GM21367 (cell line): ENCODE measurements around the gene FAM72C.
"Not testable (repeated sequence)": the region's sequence is repeated elsewhere in the genome, so short reads cannot be mapped to it uniquely, and the experiment has no call there.

ENCODE experiments used
- ATAC-seq: cut with Tn5 transposase; IDR thresholded peaks from one replicate; pipeline ENCODE4 v1.9.1; 2021; ENCODE audit not compliant: unreplicated experiment

FAM72C gene

DNA sequence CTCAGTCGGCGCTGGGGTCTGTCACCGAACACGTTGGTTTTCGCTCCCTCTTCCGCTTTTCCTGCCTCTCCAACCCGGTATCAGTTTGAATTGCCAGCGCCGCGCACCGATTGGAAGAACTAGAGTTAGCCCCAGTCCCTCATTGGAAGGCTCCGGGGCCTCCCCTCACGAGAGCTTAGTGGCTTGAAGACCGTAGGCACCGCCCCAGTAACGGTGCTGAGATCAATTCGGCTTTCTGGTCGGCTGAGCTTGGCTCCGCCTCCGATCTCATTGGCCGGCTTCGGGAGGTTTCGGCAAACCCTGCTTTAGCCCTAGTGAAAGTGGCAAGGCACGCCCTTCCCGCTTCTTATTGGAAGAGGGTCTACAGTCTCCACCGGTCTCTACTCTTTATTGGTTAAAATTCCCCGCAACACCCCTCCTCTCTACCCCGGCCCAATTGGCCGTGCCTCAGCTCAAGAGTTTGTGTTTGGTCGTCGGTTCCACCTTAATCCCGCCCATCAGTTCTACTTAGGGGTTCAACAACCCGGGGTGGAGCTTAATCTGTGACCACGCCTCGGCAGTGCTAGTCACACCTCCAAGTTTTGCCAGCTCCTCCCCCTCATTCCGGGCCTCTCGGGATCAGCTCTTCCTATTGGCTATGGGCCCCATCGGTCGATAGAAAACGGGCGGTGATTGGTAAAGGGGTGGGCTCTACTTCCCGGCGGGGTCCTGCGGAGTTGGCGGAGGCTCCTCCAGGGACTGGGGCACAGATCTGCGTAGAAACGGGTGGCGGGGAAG, at the start of gene FAM72C:
FAM72C (minus strand) TSS at position 63 of the 777 bp plus-strand sequence. CDS start 845 bp downstream, outside the sequence.
- ATAC-seq, result peak; percentile 84

DNA sequence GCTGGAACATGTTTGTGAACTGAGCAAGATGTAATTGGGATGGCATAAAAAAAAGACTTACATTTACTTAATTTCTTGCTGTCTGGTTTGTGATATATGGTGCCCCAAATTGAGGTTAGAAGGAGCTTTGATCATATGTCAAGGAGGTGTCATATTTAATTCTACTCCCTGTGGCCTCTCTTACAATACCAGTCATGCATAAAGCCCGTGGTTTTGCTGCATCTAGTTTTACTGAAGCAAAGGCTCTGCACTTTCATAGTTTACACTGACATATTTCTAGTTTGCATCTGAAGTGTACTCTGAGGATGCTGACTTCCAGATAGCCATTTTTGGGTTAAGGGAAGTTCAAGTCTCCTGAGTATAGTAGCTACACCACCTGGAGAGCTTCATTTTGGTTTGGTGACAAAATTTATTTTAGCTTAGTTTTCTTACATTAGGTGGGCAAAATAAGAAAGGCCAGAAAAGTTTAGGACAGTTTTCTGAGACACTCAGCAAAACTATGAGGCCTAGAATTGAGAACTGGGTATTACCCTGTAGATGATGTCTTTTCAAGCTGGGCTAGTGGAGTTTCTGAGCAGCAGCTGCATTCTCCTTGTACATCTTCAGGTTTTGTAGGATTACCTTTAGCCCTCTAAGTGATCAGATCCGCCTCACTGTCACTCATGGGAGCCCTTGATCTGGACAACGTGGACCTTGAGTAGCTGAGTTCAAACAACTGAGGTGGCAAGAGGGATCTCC, 48.4 kb upstream of the FAM72C start:
- not testable (repeated sequence) for ATAC-seq

DNA sequence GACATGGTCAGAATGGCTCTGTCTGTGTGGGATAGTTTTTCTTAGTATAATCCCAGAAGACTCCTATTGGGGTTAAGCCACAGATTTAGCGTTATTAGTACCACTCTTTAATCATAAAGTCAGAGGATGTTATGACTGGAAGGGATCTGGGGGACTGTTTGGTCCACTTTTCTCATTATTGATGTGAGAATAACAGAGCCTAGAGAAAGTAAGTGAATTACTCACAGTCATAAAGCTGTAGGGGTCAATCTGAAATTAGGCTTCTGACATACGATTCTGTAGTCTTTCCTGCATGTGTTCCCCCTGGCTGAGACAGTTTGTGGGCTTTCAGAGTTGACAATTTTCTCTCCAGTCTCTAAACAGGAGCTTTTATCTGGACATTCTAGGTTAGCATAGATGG, 47.3 kb upstream of the FAM72C start:
- not testable (repeated sequence) for ATAC-seq

DNA sequence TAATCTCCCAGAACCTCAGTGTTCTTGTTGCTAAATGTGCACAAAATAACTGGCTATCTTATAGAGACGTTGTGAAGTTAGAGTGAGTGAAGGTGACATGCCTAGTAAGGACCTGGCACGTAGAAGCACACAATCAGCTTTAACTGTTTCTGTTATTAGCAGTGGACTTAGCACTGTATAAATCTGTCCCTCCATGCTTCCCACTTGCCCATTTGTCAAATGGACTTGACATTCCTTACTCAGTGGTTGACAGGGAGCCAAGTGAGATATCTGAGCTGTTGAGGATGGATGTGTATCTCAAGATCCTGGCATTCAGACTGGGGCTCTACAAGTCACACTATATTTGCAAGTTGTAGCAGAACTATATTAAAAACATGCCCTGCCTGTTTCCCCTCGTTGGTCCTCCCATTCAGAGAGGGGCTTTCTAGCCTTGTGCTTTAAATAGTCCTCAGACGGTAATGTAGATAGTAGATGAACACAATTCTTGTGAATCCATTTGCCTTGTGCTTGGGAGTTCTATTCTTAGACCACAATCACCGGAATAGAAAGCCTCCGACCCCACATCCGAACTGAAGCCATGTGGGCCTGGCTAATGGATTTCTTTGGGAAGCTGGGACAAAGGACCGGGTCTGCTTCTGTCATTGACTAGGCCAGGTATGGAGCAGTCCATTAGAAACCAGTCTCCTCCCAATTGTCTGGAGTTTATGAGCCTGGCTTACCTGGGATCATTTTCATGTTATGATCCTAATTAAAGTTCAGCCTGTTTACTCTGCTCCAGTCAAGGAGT, 43.6 kb upstream of the FAM72C start:
- not testable (repeated sequence) for ATAC-seq

DNA sequence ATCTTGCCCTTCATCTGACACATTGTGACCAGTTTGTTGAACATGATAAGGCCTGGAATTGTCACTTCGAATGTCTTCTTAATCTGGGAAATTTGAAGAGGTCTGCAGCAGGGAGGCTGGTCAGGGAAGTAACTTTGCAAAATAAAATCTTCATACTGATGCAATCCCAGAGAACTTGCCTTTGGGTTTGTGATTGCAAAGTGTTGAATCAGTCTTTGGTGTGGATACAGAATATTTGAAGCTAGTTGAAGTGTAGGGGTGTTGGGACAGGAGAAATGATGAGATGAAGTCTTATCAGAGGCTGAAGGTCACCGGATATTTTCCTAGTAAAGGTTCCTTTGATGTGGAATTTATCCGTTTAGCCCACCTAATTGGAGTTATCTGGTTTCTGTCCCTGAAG, 42.7 kb upstream of the FAM72C start:
- not testable (repeated sequence) for ATAC-seq

DNA sequence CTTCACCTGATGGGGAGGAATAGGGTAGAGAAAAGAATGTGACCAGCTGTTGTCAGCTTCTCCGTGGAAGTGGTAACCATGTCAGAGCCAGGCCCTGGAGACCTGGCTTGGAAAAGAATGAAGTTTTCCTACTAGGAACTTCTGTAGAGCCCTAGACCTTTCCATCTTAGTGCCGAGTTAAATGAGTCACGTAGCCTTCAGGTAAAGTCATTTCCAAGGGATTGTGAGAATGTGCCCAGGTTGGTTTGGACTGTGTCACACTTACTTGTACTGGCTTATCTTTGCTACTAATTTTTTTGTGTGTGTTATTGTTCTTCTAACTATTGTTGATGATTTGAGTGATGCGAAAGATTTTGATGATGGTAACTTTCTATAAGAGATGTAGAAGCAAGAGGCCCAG, 42.3 kb upstream of the FAM72C start:
- ATAC-seq, result not testable (repeated sequence)

DNA sequence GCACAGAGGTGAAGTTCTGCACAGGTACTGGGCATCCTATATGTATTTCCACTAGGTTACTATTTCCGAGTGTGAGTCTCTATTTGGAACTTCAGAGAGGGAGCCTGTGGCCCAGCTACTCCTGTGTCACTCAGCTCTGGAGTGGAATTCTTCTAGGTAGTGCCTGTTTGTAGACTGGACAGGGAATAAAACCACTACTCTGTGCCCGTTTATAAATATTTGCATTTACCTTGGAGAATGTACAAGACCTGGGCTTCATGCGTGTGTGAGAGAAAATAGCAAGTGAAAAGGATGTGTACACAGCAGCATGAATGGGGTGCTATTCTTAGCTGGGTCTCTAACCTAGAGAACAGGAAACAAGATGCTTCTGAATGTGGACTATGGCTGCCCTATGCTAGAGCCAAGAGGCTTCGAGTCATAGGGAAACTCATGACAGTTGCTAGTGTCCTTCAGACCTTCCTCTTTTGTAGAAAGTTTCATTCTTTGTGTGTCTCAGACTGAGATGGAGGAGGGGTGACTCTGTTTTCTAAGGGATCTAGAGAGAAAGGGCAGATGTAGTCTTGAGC, 40.5 kb upstream of the FAM72C start:
- ATAC-seq, result peak; percentile 98

DNA sequence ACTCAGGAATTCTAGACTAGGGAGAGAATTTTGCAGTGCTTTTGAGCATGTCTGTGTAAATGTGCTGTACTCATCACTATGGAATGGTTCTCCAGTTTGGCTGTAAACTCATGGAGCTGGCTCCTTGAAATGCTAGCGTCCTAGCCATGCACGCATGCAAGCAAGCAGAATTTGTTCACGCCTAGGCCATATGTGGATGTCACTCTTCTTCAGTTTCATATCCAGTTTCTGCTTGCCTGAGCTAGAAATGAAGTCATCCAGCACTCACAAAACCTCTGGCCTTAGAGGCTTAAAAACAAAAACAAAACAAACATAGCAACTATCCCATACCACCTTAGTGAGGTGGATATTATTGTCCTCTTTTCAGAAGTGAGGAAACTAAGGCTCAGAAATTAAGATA, 37.6 kb upstream of the FAM72C start:
- ATAC-seq, result peak; percentile 47

DNA sequence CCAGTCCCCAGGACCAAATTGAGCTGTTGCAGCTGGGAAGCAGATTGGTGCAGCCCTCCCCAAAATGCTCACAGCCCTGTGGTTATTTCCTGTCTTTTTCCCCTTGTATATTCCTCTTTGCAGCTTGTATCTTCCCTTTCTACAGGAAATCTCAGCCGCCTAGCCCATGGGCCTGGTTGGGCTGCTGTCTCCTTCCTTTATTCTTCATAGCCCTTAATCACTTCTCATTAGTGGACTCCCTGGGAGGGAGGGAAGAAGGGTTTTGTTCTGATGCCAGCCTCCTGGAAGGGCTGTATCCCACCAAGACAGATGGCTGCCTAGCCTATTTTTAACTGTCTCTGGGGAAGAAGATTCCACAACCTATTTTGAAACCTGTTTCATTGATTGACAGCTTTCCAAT, 32.5 kb upstream of the FAM72C start:
- not testable (repeated sequence) for ATAC-seq

DNA sequence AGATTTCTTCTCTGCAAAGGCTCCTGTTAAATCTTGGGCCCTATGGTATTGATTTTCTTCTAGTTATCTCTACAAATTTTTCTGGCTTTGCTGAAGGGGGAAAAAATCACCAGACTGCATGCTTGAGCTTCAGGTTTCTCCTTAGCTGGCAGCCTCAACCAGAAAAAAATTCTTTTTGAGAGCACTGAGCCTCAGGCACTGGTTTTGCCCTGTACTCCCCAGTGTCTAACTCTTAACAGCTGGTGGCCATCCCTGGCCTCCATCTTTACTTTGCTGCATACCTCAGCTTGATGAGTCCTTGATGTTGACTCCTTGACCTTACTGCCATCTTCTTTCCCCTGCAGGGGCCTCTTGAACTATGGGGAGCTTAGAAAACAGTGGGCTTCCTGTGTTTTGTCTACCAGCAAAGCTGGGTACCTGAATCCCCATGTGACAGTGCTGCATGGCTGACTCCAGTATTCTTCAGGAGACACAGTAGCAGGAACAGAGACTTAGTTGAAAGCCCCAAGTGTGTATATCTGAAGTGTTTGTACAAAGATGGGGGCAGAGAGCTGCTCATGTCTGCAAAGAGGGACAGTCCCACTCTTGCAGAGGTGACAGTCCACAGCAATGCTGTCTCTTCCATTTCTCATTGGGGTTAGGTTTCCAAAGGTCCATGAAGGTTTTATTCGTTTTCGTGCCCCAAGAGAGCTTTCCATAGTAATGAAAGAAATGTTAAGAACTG, 31.7 kb upstream of the FAM72C start:
- not testable (repeated sequence) for ATAC-seq

DNA sequence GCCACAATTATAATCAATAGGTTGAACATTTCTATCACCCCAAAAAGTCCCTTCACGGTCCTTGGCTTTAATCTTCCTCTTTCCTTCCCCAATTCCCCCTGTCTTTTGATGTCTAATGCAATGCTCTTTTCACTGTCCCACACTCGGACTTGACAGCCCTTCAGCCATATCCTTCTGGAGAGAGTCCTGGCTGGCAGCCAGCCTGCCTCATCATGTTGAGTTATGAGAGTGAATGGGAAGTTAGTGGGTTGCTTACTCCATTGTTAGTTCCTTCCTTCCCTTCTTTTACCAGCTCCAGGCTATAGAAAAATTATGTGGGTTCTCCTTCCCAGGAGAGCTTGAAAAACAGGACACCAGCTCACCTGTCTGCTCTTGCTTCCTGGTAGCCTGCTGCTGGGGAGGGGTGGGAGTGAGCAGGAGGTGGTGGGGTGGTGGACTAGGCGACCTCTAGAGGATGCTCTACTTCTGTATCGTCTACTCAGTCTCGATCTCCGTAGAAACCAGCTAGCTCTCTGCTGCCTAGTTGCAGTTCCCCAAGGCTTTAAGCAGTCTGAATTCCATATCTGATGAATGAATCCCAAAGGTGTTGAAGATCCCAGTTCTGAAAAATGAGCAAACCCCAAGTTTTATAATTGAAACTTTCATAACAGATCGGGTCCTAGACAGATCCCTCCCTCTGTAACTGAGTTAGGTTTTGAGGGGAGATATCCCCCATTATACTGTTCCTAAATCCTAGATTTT, 30.5 kb upstream of the FAM72C start:
- ATAC-seq, result not testable (repeated sequence)

DNA sequence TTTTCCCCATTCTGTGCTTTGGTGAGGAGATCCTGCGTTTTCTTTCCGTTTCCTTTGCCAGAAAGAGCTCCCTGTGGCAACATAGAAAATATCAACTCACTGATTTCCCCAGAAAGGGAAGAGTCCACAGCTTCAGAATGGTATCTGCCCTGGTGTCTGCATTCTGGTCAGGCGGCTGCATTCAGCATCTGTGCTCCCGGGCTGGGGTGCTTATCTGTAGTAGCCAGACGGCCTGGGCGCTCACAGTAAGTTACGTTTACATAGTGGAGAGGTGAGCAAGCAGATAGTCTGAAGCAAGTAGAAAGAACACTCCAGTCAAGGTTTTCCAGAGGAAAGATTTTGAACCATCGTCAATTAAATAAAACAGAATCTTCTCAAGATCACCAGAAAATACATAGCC, 29.3 kb upstream of the FAM72C start:
- not testable (repeated sequence) for ATAC-seq

DNA sequence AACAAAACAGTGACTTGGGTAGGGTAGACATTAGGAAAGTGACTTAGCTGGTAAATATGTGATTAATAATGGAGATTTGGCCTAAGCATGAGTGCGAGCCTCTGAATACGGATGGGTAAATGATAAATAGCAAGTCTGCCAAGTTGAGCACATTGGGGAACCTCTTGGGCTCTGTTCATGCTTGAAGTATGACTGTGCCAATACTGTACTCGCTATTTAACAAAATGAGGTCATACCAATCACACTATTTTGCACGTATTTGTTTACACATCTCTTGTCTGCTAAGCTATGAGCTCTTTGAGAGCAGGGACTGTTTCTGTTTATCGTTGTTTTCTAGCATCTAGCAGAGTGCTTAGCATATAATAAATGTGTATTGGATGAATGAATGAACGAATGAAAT, 24.2 kb upstream of the FAM72C start:
- ATAC-seq, result not testable (repeated sequence)

DNA sequence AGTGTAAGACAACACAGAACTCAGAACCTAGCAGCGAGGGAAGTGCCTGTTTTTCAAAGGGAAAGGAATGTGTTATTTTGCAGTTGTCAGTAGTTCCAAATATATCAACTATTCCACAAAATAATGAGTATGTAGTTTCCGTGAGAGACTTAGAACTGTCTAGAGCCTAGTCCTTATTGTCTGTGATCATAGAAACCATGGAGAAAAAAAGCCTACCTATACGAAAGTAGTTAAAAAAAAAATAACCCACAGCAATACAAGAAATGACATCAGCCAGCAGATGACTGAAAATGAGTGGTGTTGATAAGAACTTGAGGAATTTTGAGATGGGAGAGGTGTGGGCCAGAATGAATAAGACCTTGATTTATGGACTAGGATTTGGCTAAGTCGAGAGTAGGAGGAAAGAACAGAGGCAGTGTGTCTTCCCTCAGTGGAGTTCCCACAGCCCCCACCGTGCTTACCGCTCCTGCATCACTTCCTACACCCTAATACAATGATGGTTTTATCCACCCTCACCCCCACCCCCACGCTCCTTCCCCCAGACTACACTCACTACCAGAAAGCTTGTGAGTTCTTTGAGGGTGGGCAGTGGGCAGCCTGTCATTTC, 21.6 kb upstream of the FAM72C start:
- not testable (repeated sequence) for ATAC-seq

DNA sequence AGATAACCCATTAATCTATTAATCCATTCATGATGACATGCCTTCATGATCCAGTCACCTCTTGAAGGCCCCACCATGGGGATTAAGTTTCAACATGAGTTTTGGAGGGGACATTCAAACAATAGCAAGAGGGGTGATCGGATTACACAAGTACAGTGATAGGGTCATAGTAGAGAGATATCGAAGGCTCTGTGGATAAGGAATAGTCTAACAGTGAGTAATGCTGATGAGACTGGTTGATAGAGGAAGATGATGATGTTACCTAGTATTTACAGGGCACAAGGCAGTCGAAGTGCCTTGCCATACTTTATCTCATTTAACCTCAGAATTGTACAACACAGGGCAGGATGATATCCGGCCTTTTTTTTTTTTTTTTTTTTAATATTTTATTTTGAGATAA, 18.9 kb upstream of the FAM72C start:
- ATAC-seq, result not testable (repeated sequence)

DNA sequence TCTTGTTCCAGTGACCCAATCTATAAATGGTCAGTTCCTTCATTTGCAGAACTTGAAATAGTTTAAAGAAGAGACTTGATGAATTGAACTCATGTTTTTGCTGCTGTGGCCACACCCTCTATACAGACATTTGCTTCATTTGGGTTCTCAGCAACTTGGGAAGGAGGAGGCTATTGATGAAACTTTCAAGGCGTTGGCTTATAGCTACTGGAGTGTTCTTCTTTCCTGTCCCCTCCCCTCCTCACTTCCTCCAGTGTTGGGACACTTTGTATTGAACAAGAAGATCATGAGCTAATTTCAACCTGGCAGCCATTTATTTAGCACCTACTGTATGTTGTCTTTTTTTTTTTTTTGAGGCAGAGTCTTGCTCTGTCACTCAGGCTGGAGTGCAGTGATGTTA, 17.9 kb upstream of the FAM72C start:
- not testable (repeated sequence) for ATAC-seq

DNA sequence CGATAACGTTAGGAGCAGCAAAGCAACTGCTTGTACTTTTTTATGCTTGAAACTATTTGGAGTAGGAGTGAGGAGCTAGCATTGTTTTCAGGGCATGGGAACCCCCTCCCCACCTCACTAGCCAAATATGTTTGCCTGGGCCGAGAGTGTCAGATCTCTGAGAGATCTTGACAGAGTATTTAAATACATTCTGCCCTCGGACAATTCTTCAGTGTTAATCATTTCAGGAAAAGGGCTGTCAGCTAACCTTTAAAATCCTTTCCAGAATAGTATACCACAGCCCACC, 17.6 kb upstream of the FAM72C start:
- not testable (repeated sequence) for ATAC-seq

DNA sequence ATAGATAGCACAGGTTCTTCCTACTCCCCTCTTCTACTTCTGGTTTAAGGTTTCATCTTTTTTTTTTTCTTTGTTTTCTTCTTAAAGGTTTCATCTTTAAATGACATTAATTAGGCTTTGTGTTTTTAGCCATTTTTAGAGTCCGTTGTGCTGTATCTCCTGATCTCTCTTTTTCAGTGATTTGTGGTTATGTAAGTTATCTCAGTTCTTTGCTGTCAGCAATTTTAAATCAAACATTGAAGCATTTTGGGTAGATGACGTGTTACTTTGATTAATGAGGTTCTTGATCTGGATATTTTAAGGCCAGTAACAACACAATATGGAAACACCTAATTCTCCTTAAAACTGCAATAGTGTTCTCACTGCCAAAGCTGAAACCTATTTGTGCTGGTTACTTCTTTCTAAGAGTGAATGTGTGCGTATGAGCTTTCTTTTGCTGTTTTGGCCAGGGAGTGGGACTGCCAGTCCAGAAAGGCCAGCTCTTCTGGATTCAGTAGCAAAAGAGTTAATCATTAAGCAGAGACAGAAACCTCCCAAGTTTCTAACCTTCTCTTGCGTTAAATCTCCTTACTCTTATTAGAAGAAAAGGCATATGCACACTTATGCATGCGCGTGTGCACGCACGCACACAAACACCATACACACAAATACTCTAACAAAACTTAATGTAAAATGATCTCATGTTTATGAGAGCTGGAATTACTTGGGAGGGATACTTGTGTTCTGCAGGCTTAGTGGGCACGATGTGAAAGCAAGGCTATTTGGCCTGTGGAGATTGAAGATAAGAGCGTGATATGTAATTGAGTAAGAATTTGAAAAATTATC, 17.0 kb upstream of the FAM72C start:
- ATAC-seq, result not testable (repeated sequence)

DNA sequence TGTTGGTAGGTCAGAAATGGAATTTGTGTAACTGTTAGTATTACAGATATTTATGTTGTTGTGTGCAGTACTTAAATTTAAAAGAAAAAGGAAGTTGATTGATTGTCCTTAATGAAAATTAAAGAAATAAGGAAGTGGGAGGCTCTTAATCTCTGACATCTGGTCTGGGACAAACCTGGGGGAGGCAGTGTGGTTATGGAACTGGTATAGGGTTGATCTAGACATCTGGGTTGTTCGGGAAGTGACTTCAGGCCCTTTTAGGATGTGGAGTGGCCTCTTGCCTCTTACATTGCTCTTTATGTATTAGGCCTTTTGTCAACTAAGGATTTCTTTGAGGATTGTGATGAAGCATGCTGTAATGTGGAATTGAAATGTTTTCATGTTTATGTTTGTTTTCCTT, 16.1 kb upstream of the FAM72C start:
- not testable (repeated sequence) for ATAC-seq
